PC-9 (cell line): Measurements from ENCODE around the gene ELK4. TPM values are rescaled to one million over a fixed set of nuclear protein-coding genes. Genes with fewer than 3 reads are reported as not detected.

Source experiments
- BruUV-seq: library from RNA; stranded (reverse); fragments of 400-500 nt; replicated peaks from 2 replicates; lab custom pipeline; 2021; lab: Mats Ljungman, UMichigan
- CTCF ChIA-PET: fragments of 300-600 bp; sonication (Branson Sonifier 250); formaldehyde crosslinking; loops from one replicate; lab custom pipeline; 2022; ENCODE audit warnings: antibody characterized with exemption; lab: Charles Lee
- POLR2A ChIA-PET: fragments of 300-600 bp; sonication (Branson Sonifier 250); formaldehyde crosslinking; loops from one replicate; lab custom pipeline; 2022; ENCODE audit warnings: antibody characterized with exemption; ENCODE audit not compliant: unreplicated experiment; lab: Charles Lee
- DNase-seq, 2 experiments: peaks; one replicate each; pipeline versions ENCODE4 v3.0.0 to v3.0.0-alpha.2; 2015 to 2022; ENCODE audit warnings: mixed read lengths in 1 of 2
- H2AFZ ChIP-seq: fragments of 200-600 bp; sonication (generic); 2 replicates; pipeline ENCODE4 v1.8.1; 2017; ENCODE audit warnings: antibody characterized with exemption
- H3F3A ChIP-seq: fragments of 200-600 bp; sonication (generic); 2 replicates; pipeline ENCODE4 v1.8.1; 2017; ENCODE audit warnings: antibody characterized with exemption, mild to moderate bottlenecking, low read depth; ENCODE audit not compliant: insufficient read depth
- H3K27ac ChIP-seq: fragments of 200-600 bp; sonication (generic); 2 replicates; pipeline ENCODE4 v1.6.1; 2016; ENCODE audit warnings: mixed run types
- H3K27me3 ChIP-seq: fragments of 200-600 bp; sonication (generic); 2 replicates; pipeline ENCODE4 v1.6.1; 2016; ENCODE audit warnings: low read depth, mixed run types; ENCODE audit not compliant: insufficient read depth
- H3K36me3 ChIP-seq: fragments of 200-600 bp; sonication (generic); 2 replicates; pipeline ENCODE4 v1.6.1; 2016; ENCODE audit warnings: low read depth, mixed run types
- H3K4me1 ChIP-seq: fragments of 200-600 bp; sonication (generic); replicated peaks from 2 replicates; pipeline ENCODE4 v1.6.1; 2016; ENCODE audit warnings: mixed run types; ENCODE audit not compliant: insufficient read depth
- H3K4me2 ChIP-seq: fragments of 200-600 bp; sonication (generic); 2 replicates; pipeline ENCODE4 v1.6.1; 2017; ENCODE audit warnings: mixed run types
- H3K4me3 ChIP-seq: fragments of 200-600 bp; sonication (generic); 2 replicates; pipeline ENCODE4 v1.6.1; 2016; ENCODE audit warnings: mixed run types
- H3K79me2 ChIP-seq: fragments of 200-600 bp; sonication (generic); 2 replicates; pipeline ENCODE4 v1.6.1; 2017; ENCODE audit warnings: low read depth, mixed run types
- H3K9me2 ChIP-seq: fragments of 200-600 bp; sonication (generic); 2 replicates; pipeline ENCODE4 v1.8.1; 2017; ENCODE audit warnings: mild to moderate bottlenecking; ENCODE audit not compliant: insufficient read depth
- H3K9me3 ChIP-seq: fragments of 200-600 bp; sonication (generic); 2 replicates; pipeline ENCODE4 v1.8.1; 2016; ENCODE audit warnings: low read depth; ENCODE audit not compliant: insufficient read depth
- H4K20me1 ChIP-seq: fragments of 200-600 bp; sonication (generic); 2 replicates; pipeline ENCODE4 v1.8.1; 2017; ENCODE audit not compliant: insufficient read depth
- CTCF ChIP-seq: fragments of 200-600 bp; sonication (generic); conservative IDR thresholded peaks from 2 replicates; pipeline ENCODE4 v1.6.1; 2017; ENCODE audit warnings: mixed run types, antibody characterized with exemption, mild to moderate bottlenecking, moderate library complexity
- EZH2 ChIP-seq: fragments of 200-600 bp; sonication (generic); IDR thresholded peaks from 2 replicates; pipeline ENCODE4 v1.8.0; 2017; ENCODE audit warnings: antibody characterized with exemption, low read depth
- intact Hi-C: fragments of 100-400 bp; cut with micrococcal nuclease; formaldehyde crosslinking; loops from one replicate; pipeline ENCODE4 v1.10.0; 2022; ENCODE audit not compliant: unreplicated experiment
- total RNA-seq: library from RNA; stranded (reverse); gene quantifications from 2 replicates; pipeline ENCODE4 v1.2.3, GENCODE V29; 2021

ELK4 gene
- total RNA-seq, 1 experiment from 2014 or later = 48.1 TPM

GRCh38 chr1:205676597-205676996, 44.8 kb upstream of the ELK4 start:
- peaks cover 54% of the 10 kb centered on the region for H3K4me1 ChIP-seq

DNA sequence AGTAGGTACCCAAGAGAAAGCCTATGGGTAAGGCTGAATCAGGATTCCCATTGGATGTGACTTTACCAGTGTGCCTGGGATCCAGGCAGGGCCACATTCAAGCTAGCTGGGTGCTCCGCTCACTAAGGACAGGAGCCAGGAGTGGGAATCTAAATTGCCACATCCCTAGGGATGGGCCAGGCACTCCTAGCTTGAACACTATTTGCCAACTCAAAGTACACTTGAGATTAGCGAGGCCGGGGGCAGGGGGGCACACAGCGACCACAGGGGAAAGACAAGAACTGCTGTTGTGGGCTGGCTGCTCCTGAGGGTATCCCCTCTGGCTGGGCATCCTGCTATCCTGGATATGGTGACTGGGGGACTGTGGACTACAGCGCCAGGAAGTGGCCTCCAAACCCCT, 44.2 kb upstream of the ELK4 start:
- Histone ChIP-seq H3K79me2 (peaks cover 82% of the 10 kb centered on the region), H3K4me1 (peaks cover 54% of the 10 kb centered on the region), H3K9me2 (no peaks in the 10 kb centered on the region), H3K4me3 (no peak overlapping the region), H2AFZ (no peak overlapping the region), H4K20me1 (no peaks in the 10 kb centered on the region; the same call in 1 of the 2 replicates), H3K27ac (no peak overlapping the region), H3K4me2 (0 out of 2 replicates have a peak overlapping the region, but pooled peaks have one; percentile 4), H3F3A (peaks cover 36% of the 10 kb centered on the region), H3K9me3 (no peaks in the 10 kb centered on the region), H3K36me3 (no peaks in the 10 kb centered on the region; the same call in 1 of the 2 replicates), H3K27me3 (no peaks in the 10 kb centered on the region)
- TF ChIP-seq EZH2 (no peak), CTCF (no peak)
- ChIA-PET POLR2A (no interaction called here), CTCF (no interaction called here)
- intact Hi-C loops = no loop called here
- no peak for DNase-seq
- BruUV-seq = no TSS peak

More at GRCh38 chr1:205676597-205676996, 44.8 kb upstream of the ELK4 start:
- no peak for DNase-seq
- Histone ChIP-seq H3K79me2 (peaks cover 76% of the 10 kb centered on the region), H3K4me3 (no peak overlapping the region), H4K20me1 (no peaks in the 10 kb centered on the region; the same call in 1 of the 2 replicates), H3K27ac (no peak overlapping the region), H3K36me3 (no peaks in the 10 kb centered on the region; the same call in 1 of the 2 replicates), H3K4me2 (0 out of 2 replicates have a peak overlapping the region, but pooled peaks have one; percentile 4), H2AFZ (no peak overlapping the region), H3K9me3 (no peaks in the 10 kb centered on the region), H3K9me2 (no peaks in the 10 kb centered on the region), H3K27me3 (no peaks in the 10 kb centered on the region), H3F3A (peaks cover 37% of the 10 kb centered on the region)
- intact Hi-C loops = no loop called here
- ChIA-PET POLR2A (no interaction called here), CTCF (no interaction called here)
- no TSS peak for BruUV-seq
- TF ChIP-seq EZH2 = no peak
- TF ChIP-seq CTCF = no peak

DNA sequence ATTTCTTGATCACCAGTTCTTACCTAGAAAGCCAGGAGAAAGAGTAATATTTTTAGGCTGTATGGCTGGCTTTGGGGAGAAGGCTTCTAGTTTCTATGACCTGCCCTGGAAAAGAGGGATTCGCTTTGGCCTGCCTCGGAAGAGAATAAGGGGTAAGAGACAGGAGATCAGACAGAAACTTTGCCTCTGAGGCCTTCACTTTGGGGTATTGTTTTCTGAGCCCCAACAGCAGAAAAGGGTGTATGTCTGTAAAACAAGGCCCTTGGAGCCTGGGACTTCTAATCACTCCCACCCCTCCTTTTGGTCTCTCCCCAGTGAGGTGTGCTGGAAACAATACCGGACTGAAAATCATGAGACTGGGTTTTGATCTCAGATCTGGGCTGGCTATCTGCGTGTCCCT, 43.4 kb upstream of the ELK4 start:
- H4K20me1 ChIP-seq = no peaks in the 10 kb centered on the region; the same call in 1 of the 2 replicates
- no peak for DNase-seq
- H3K4me3 ChIP-seq = no peak overlapping the region
- intact Hi-C loops = no loop called here
- no peaks in the 10 kb centered on the region for H3K27me3 ChIP-seq
- H3K36me3 ChIP-seq = no peaks in the 10 kb centered on the region; the same call in 1 of the 2 replicates
- H3K27ac ChIP-seq = no peak overlapping the region
- peaks cover 31% of the 10 kb centered on the region for H3F3A ChIP-seq
- TF ChIP-seq CTCF = no peak
- no peak for TF ChIP-seq EZH2
- no peak overlapping the region for H3K4me2 ChIP-seq
- no peaks in the 10 kb centered on the region for H3K9me3 ChIP-seq
- H3K79me2 ChIP-seq = peaks cover 89% of the 10 kb centered on the region
- H3K9me2 ChIP-seq = no peaks in the 10 kb centered on the region
- no peak overlapping the region for H2AFZ ChIP-seq
- ChIA-PET CTCF (no interaction called here), POLR2A (no interaction called here)
- BruUV-seq = no TSS peak
- H3K4me1 ChIP-seq = peaks cover 56% of the 10 kb centered on the region
